B cell (primary cell): Measurements from ENCODE around the gene TMEM63A. TPM values are rescaled to one million over a fixed set of nuclear protein-coding genes. Genes with fewer than 3 reads are reported as not detected.

Experiments
- ATAC-seq: fragments of 200-7000 bp; cut with Tn5 transposase; one replicate; pipeline ENCODE4 v1.10.0; 2021; ENCODE audit warnings: low read depth, mild to moderate bottlenecking, moderate number of reproducible peaks, moderate library complexity
- CTCF ChIA-PET: fragments of 350-600 bp; sonication (Branson Sonifier 250); formaldehyde crosslinking; loops from one replicate; lab custom pipeline; 2021; ENCODE audit warnings: antibody characterized with exemption, inconsistent platforms; lab: Charles Lee
- POLR2A ChIA-PET: fragments of 350-600 bp; sonication (Branson Sonifier 250); formaldehyde crosslinking; loops from one replicate; lab custom pipeline; 2021; ENCODE audit warnings: antibody characterized with exemption; lab: Charles Lee
- DNase-seq: peaks from one replicate; pipeline ENCODE4 v3.0.0; 2013
- H2AFZ ChIP-seq: 2 replicates; pipeline ENCODE4 v1.6.1; 2012; ENCODE audit warnings: mild to moderate bottlenecking, low read depth, low read length; ENCODE audit not compliant: insufficient read depth, poor library complexity, severe bottlenecking
- H3K27ac ChIP-seq, 2 donors: 1 replicate in 1 of 2; 2 replicates in 1 of 2; pipeline ENCODE4 v1.5.1; 2012 to 2013; ENCODE audit warnings: low read length in 2 of 2, mild to moderate bottlenecking in 2 of 2, moderate library complexity in 1 of 2
- H3K27me3 ChIP-seq, 4 experiments: fragments of 200-600 bp in 1 of 4; sonication (generic) in 1 of 4; replicated peaks in 1 of 4; 1 replicate in 2 of 4; 2 replicates in 2 of 4; pipeline versions ENCODE4 v1.6.1 to v1.7.0; 2013 to 2016; ENCODE audit warnings: low read length in 3 of 4, mild to moderate bottlenecking in 2 of 4, mixed read lengths in 1 of 4, moderate library complexity in 1 of 4; ENCODE audit not compliant: insufficient read depth in 4 of 4, control insufficient read depth in 3 of 4; ENCODE audit errors: control extremely low read depth in 1 of 4
- H3K36me3 ChIP-seq, 2 experiments: replicated peaks in 1 of 2; 1 replicate in 1 of 2; 2 replicates in 1 of 2; pipeline versions ENCODE4 v1.6.1 to v1.7.1; 2013; ENCODE audit warnings: low read length in 1 of 2; ENCODE audit not compliant: insufficient read depth in 2 of 2, control insufficient read depth in 1 of 2; ENCODE audit errors: control extremely low read depth in 1 of 2, extremely low read depth in 1 of 2
- H3K4me1 ChIP-seq, 2 donors: fragments of 200-600 bp in 1 of 2; sonication (generic) in 1 of 2; 1 replicate in 1 of 2; 2 replicates in 1 of 2; pipeline versions ENCODE4 v1.5.1 to v1.6.1; 2013 to 2017; ENCODE audit warnings: low read length in 2 of 2; ENCODE audit not compliant: control insufficient read depth in 2 of 2, insufficient read depth in 2 of 2
- H3K4me2 ChIP-seq: replicated peaks from 2 replicates; pipeline ENCODE3; 2012; ENCODE audit warnings: mild to moderate bottlenecking, low read depth, low read length; ENCODE audit not compliant: poor library complexity, severe bottlenecking
- H3K4me3 ChIP-seq, 5 experiments: fragments of 200-600 bp in 1 of 5; sonication (generic) in 1 of 5; 1 replicate in 3 of 5; 2 replicates in 2 of 5; pipeline versions ENCODE4 v1.5.1 to v1.7.0; 2011 to 2016; ENCODE audit warnings: low read length in 4 of 5, mild to moderate bottlenecking in 4 of 5, low read depth in 2 of 5, control low read depth in 1 of 5, moderate library complexity in 1 of 5; ENCODE audit not compliant: insufficient read depth in 1 of 5; ENCODE audit errors: control extremely low read depth in 1 of 5, extremely low read depth in 1 of 5
- H3K79me2 ChIP-seq: fragments of 200-600 bp; sonication (generic); one replicate; pipeline ENCODE4 v1.6.0; 2016; ENCODE audit warnings: low read length; ENCODE audit not compliant: control insufficient read depth, insufficient read depth
- H3K9ac ChIP-seq: fragments of 200-600 bp; sonication (generic); 2 replicates; pipeline ENCODE4 v1.6.1; 2017; ENCODE audit warnings: mild to moderate bottlenecking, low read length, moderate library complexity
- H3K9me3 ChIP-seq, 3 donors: one replicate each; pipeline versions ENCODE4 v1.6.1 to v1.7.1; 2013; ENCODE audit warnings: low read length in 2 of 3; ENCODE audit not compliant: control insufficient read depth in 2 of 3, insufficient read depth in 1 of 3; ENCODE audit errors: control extremely low read depth in 1 of 3
- H4K20me1 ChIP-seq: 2 replicates; pipeline ENCODE4 v1.6.0; 2012; ENCODE audit warnings: mild to moderate bottlenecking, low read length; ENCODE audit not compliant: insufficient read depth, control insufficient read depth, poor library complexity, severe bottlenecking
- H3K27ac Mint-ChIP-seq: one replicate; pipeline ENCODE4 v1.8.0; 2021; ENCODE audit warnings: mixed read lengths
- H3K27me3 Mint-ChIP-seq: one replicate; pipeline ENCODE4 v1.8.0; 2021; ENCODE audit warnings: mixed read lengths
- H3K4me1 Mint-ChIP-seq: one replicate; pipeline ENCODE4 v1.8.0; 2021; ENCODE audit warnings: mixed read lengths
- H3K4me3 Mint-ChIP-seq: one replicate; pipeline ENCODE4 v1.8.0; 2021; ENCODE audit warnings: mixed read lengths
- H3K9me3 Mint-ChIP-seq: one replicate; pipeline ENCODE4 v1.8.0; 2022; ENCODE audit warnings: mixed read lengths; ENCODE audit not compliant: insufficient read depth
- EZH2 ChIP-seq: IDR thresholded peaks from 2 replicates; pipeline ENCODE4 v1.6.1; 2012; ENCODE audit warnings: borderline replicate concordance, low read depth, mild to moderate bottlenecking, moderate library complexity, low read length; ENCODE audit not compliant: insufficient read depth, poor library complexity, severe bottlenecking
- WGBS: methylation state at CpG from one replicate; pipeline ENCODE4 v1.1.5; 2013; ENCODE audit warnings: missing lambda C conversion rate; ENCODE audit not compliant: insufficient coverage; 5-methylcytosine and 5-hydroxymethylcytosine counted together
- intact Hi-C: fragments of 100-400 bp; cut with micrococcal nuclease; formaldehyde crosslinking; loops from one replicate; pipeline ENCODE4 v1.10.0; 2022
- polyA plus RNA-seq: library from polyadenylated mRNA; depleted of rRNA; stranded (reverse); fragments of >200 nt; gene quantifications from 2 replicates; pipeline ENCODE4 v1.2.3, GENCODE V29; 2012
- total RNA-seq, 2 donors: library from RNA; stranded (reverse); fragments of 120-200 nt in 1 of 2; gene quantifications; 1 replicate in 1 of 2; 2 replicates in 1 of 2; pipeline versions ENCODE4 v1.2.3 to v1.2.4, GENCODE V29; 2013 to 2022
- TF ChIP-seq, protein P1 (sequence below): fragments of 200-600 bp; IDR thresholded peaks from one replicate; pipeline ENCODE4 v1.8.0; 2022; ENCODE audit warnings: antibody characterized with exemption, mild to moderate bottlenecking

Gene TMEM63A
- total and polyA plus RNA-seq, 2 donors (not counting 1 experiment from before 2014, with no cell fraction given) = 209 to 238 TPM

DNA sequence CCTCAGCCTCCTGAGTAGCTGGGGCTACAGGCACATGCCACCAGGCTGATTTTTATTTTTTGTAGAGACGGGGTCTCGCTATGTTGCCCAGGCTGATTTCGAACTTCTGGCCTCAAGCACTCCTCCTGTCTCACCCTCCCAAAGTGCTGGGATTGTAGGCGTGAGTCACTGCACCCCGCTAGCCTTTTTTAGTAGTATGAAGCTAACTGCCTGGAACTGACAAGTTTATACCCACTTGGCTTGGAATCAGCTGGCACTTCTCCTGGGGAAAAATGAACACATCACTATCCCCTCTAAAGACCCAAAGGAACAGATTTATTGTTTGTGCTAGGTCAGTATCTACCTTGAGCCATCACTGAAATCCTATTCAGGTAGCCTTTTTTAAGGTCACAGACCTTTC lies 19.0 kb downstream of the TMEM63A start:
- H3K4me2 ChIP-seq = no peak overlapping the region
- CTCF ChIA-PET = no interaction called here
- peaks cover 6 to 90% of the 10 kb centered on the region in 2 experiments for H3K36me3 ChIP-seq
- no peak overlapping the region for H2AFZ ChIP-seq
- POLR2A ChIA-PET = no interaction called here
- no peaks in the 10 kb centered on the region for H3K9me3 Mint-ChIP-seq
- ATAC-seq (no peak), DNase-seq (no peak)
- intact Hi-C loops = no loop called here
- no peak overlapping the region for H3K4me3 Mint-ChIP-seq
- H3K79me2 ChIP-seq = no peaks in the 10 kb centered on the region
- no peaks in the 10 kb centered on the region for H3K27me3 ChIP-seq
- peaks cover 21% of the 10 kb centered on the region for H4K20me1 ChIP-seq
- no peak overlapping the region for H3K4me3 ChIP-seq
- WGBS = 96% methylated on average over 4 of the region's 5 CpGs
- no peaks in the 10 kb centered on the region for H3K9me3 ChIP-seq
- no peak overlapping the region for H3K27ac Mint-ChIP-seq
- H3K9ac ChIP-seq = no peak overlapping the region
- H3K4me1 Mint-ChIP-seq = peaks cover 12% of the 10 kb centered on the region
- H3K27me3 Mint-ChIP-seq = no peaks in the 10 kb centered on the region
- no peak overlapping the region for H3K27ac ChIP-seq
- H3K4me1 ChIP-seq = peaks cover 10 to 17% of the 10 kb centered on the region in 2 donors
- TF ChIP-seq, protein P1, sequence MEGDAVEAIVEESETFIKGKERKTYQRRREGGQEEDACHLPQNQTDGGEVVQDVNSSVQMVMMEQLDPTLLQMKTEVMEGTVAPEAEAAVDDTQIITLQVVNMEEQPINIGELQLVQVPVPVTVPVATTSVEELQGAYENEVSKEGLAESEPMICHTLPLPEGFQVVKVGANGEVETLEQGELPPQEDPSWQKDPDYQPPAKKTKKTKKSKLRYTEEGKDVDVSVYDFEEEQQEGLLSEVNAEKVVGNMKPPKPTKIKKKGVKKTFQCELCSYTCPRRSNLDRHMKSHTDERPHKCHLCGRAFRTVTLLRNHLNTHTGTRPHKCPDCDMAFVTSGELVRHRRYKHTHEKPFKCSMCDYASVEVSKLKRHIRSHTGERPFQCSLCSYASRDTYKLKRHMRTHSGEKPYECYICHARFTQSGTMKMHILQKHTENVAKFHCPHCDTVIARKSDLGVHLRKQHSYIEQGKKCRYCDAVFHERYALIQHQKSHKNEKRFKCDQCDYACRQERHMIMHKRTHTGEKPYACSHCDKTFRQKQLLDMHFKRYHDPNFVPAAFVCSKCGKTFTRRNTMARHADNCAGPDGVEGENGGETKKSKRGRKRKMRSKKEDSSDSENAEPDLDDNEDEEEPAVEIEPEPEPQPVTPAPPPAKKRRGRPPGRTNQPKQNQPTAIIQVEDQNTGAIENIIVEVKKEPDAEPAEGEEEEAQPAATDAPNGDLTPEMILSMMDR = no peak
- TF ChIP-seq EZH2 = no peak

DNA sequence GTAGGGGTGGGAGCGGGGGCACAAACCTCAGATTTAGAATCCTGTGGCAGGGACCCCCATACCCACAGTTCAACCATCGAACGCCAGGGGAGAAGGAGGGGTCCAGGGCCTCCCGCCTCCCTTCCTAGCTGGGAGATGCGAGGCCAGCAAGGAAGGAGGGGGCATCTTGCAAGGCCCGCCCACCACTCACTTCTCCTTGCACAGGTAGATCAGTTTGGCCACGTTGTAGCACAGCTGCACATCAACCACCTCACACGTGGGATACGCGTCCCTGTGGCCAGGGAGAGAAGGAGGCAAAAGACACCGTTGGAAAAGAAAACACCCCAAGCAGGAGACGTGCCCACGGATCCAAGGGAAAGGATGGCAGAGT lies 19.6 kb downstream of the TMEM63A start:
- ChIA-PET CTCF (no interaction called here), POLR2A (no interaction called here)
- Histone ChIP-seq H2AFZ (no peak overlapping the region), H3K27me3 (no peaks in the 10 kb centered on the region), H3K4me2 (no peak overlapping the region), H3K36me3 (peaks cover 6 to 89% of the 10 kb centered on the region in 2 experiments), H3K4me1 (peaks cover 10 to 17% of the 10 kb centered on the region in 2 donors), H3K9ac (no peak overlapping the region), H3K27ac (no peak overlapping the region), H3K79me2 (no peaks in the 10 kb centered on the region), H3K9me3 (no peaks in the 10 kb centered on the region), H4K20me1 (peaks cover 21% of the 10 kb centered on the region), H3K4me3 (no peak overlapping the region)
- H3K27me3 Mint-ChIP-seq = no peaks in the 10 kb centered on the region
- DNase-seq (no peak), ATAC-seq (no peak)
- no peak overlapping the region for H3K27ac Mint-ChIP-seq
- TF ChIP-seq EZH2 = no peak
- TF ChIP-seq, protein P1 = no peak
- WGBS = 90% methylated on average over 4 of the region's 13 CpGs
- no peak overlapping the region for H3K4me3 Mint-ChIP-seq
- no peaks in the 10 kb centered on the region for H3K9me3 Mint-ChIP-seq
- intact Hi-C loops = no loop called here
- H3K4me1 Mint-ChIP-seq = peaks cover 12% of the 10 kb centered on the region
